C4-2B (cell line): ENCODE results near the gene ULK1.

Experiments
- H3K27ac ChIP-seq: fragments of 450-650 bp; 2 replicates; pipeline ENCODE4 v1.5.1; 2017
- CTCF ChIP-seq: fragments of 450-650 bp; conservative IDR thresholded peaks from 2 replicates; pipeline ENCODE4 v1.5.1; 2017; ENCODE audit warnings: mild to moderate bottlenecking
- ZFX ChIP-seq: fragments of 450-650 bp; IDR thresholded peaks from 2 replicates; pipeline ENCODE4 v1.6.1; 2017

Gene ULK1

GRCh38 chr12:131904346-131904745, 9.9 kb downstream of the ULK1 start:
- no peak overlapping the region for H3K27ac ChIP-seq
- TF ChIP-seq CTCF (no peak), ZFX (no peak)

- no peak for TF ChIP-seq ZFX
- no peak for TF ChIP-seq CTCF
- no peak overlapping the region for H3K27ac ChIP-seq
These were observed 10.7 kb downstream of the ULK1 start for GRCh38 chr12:131905081-131905629.

GRCh38 chr12:131905630-131906091, 11.2 kb downstream of the ULK1 start:
- H3K27ac ChIP-seq, result no peak overlapping the region
- TF ChIP-seq ZFX (no peak), CTCF (no peak)

- H3K27ac ChIP-seq, result no peak overlapping the region
- TF ChIP-seq CTCF (no peak), ZFX (no peak)
These were observed 13.1 kb downstream of the ULK1 start for GRCh38 chr12:131907379-131908091.

- no peak overlapping the region for H3K27ac ChIP-seq
- TF ChIP-seq CTCF (no peak), ZFX (no peak)
These were observed 14.0 kb downstream of the ULK1 start for GRCh38 chr12:131908092-131909080.

GRCh38 chr12:131909081-131909751, 14.8 kb downstream of the ULK1 start:
- no peak overlapping the region for H3K27ac ChIP-seq
- TF ChIP-seq CTCF (no peak), ZFX (no peak)
